WTC11 (cell line): Measurements from ENCODE around the gene HDAC8. TPM values are rescaled to one million over a fixed set of nuclear protein-coding genes. Genes with fewer than 3 reads are reported as not detected.

Source experiments
- ATAC-seq: fragments of 200-7000 bp; cut with Tn5 transposase; 2 replicates; pipeline ENCODE4 v1.10.0; 2021; ENCODE audit warnings: mild to moderate bottlenecking, moderate library complexity
- CTCF ChIA-PET: fragments of 300-600 bp; sonication (Branson Sonifier 250); formaldehyde crosslinking; loops from one replicate; lab custom pipeline; 2021; ENCODE audit warnings: antibody characterized with exemption; lab: Charles Lee
- POLR2A ChIA-PET: fragments of 350-600 bp; sonication (Branson Sonifier 250); formaldehyde crosslinking; loops from one replicate; lab custom pipeline; 2021; ENCODE audit warnings: antibody characterized with exemption; lab: Charles Lee
- DNase-seq: peaks from one replicate; pipeline ENCODE4 v3.0.0; 2021; ENCODE audit warnings: low spot score
- H3K27ac Mint-ChIP-seq: 2 replicates; pipeline ENCODE4 v1.8.0; 2021; ENCODE audit warnings: mixed read lengths
- H3K27me3 Mint-ChIP-seq: 2 replicates; pipeline ENCODE4 v1.8.0; 2021; ENCODE audit warnings: low read depth, mild to moderate bottlenecking, moderate library complexity, mixed read lengths
- H3K36me3 Mint-ChIP-seq: 2 replicates; pipeline ENCODE4 v1.8.0; 2021; ENCODE audit warnings: mixed read lengths
- H3K4me1 Mint-ChIP-seq: 2 replicates; pipeline ENCODE4 v1.8.0; 2022; ENCODE audit warnings: mixed read lengths
- H3K4me3 Mint-ChIP-seq: 2 replicates; pipeline ENCODE4 v1.8.0; 2021; ENCODE audit warnings: mild to moderate bottlenecking, moderate library complexity, mixed read lengths
- H3K9me3 Mint-ChIP-seq: 2 replicates; pipeline ENCODE4 v1.8.0; 2021; ENCODE audit warnings: mixed read lengths
- AR ChIP-seq: fragments of 250-450 bp; sonication (Bioruptor Pico); IDR thresholded peaks from 2 replicates; pipeline ENCODE4 v1.9.0; 2021; ENCODE audit warnings: mild to moderate bottlenecking
- ATF2 ChIP-seq: sonication (generic); formaldehyde crosslinking; IDR thresholded peaks from 2 replicates; pipeline ENCODE4 v1.8.1; 2022; ENCODE audit warnings: low read depth, missing genetic modification reagents, borderline replicate concordance
- E2F5 ChIP-seq: sonication (generic); formaldehyde crosslinking; IDR thresholded peaks from 2 replicates; pipeline ENCODE4 v1.8.1; 2022; ENCODE audit warnings: mild to moderate bottlenecking, moderate library complexity, missing genetic modification reagents
- ERG ChIP-seq: fragments of 250-450 bp; sonication (Bioruptor Pico); IDR thresholded peaks from 2 replicates; pipeline ENCODE4 v1.8.0; 2021; ENCODE audit warnings: mild to moderate bottlenecking
- GRHL2 ChIP-seq: fragments of 250-450 bp; sonication (Bioruptor Pico); IDR thresholded peaks from 2 replicates; pipeline ENCODE4 v1.8.0; 2022; ENCODE audit warnings: mild to moderate bottlenecking, moderate library complexity; ENCODE audit not compliant: insufficient replicate concordance, severe bottlenecking
- GTF2I ChIP-seq: fragments of 250-450 bp; sonication (Bioruptor Pico); conservative IDR thresholded peaks from 2 replicates; pipeline ENCODE4 v1.4.0; 2021; ENCODE audit warnings: mild to moderate bottlenecking
- IRF2 ChIP-seq: sonication (generic); formaldehyde crosslinking; IDR thresholded peaks from 2 replicates; pipeline ENCODE4 v1.8.0; 2022; ENCODE audit warnings: low read depth, missing genetic modification reagents, borderline replicate concordance
- JAZF1 ChIP-seq: fragments of 250-450 bp; sonication (Bioruptor Pico); IDR thresholded peaks from 2 replicates; pipeline ENCODE4 v1.9.0; 2021; ENCODE audit warnings: moderate library complexity, mild to moderate bottlenecking, inconsistent platforms
- MAX ChIP-seq: sonication (generic); formaldehyde crosslinking; IDR thresholded peaks from 2 replicates; pipeline ENCODE4 v1.8.0; 2022; ENCODE audit warnings: mild to moderate bottlenecking, missing genetic modification reagents
- OVOL2 ChIP-seq: fragments of 250-450 bp; sonication (Bioruptor Pico); IDR thresholded peaks from 2 replicates; pipeline ENCODE4 v1.9.0; 2021; ENCODE audit warnings: mild to moderate bottlenecking, borderline replicate concordance
- PREB ChIP-seq: sonication (generic); formaldehyde crosslinking; IDR thresholded peaks from 2 replicates; pipeline ENCODE4 v1.8.1; 2022; ENCODE audit warnings: mild to moderate bottlenecking, missing genetic modification reagents, moderate library complexity, borderline replicate concordance
- PRRX2 ChIP-seq: fragments of 250-450 bp; sonication (Bioruptor Pico); IDR thresholded peaks from 2 replicates; pipeline ENCODE4 v1.8.0; 2021; ENCODE audit warnings: mild to moderate bottlenecking
- SMAD3 ChIP-seq: sonication (generic); formaldehyde crosslinking; IDR thresholded peaks from 2 replicates; pipeline ENCODE4 v1.8.0; 2022; ENCODE audit warnings: missing genetic modification reagents, mild to moderate bottlenecking, borderline replicate concordance
- TEAD4 ChIP-seq: sonication (generic); formaldehyde crosslinking; IDR thresholded peaks from 2 replicates; pipeline ENCODE4 v1.8.0; 2022; ENCODE audit warnings: mild to moderate bottlenecking, missing genetic modification reagents
- USF1 ChIP-seq: sonication (generic); formaldehyde crosslinking; IDR thresholded peaks from 2 replicates; pipeline ENCODE4 v1.8.0; 2022; ENCODE audit warnings: mild to moderate bottlenecking, missing genetic modification reagents
- USF2 ChIP-seq: sonication (generic); formaldehyde crosslinking; IDR thresholded peaks from 2 replicates; pipeline ENCODE4 v1.8.1; 2023; ENCODE audit warnings: mild to moderate bottlenecking, missing genetic modification reagents, moderate library complexity
- ZBTB21 ChIP-seq: sonication (generic); formaldehyde crosslinking; IDR thresholded peaks from 2 replicates; pipeline ENCODE4 v1.8.1; 2023; ENCODE audit warnings: mild to moderate bottlenecking, missing genetic modification reagents, borderline replicate concordance
- ZNF263 ChIP-seq: sonication (generic); formaldehyde crosslinking; IDR thresholded peaks from 2 replicates; pipeline ENCODE4 v1.8.1; 2022; ENCODE audit warnings: low read depth, mild to moderate bottlenecking, moderate library complexity, missing genetic modification reagents
- ZNF317 ChIP-seq: sonication (generic); formaldehyde crosslinking; IDR thresholded peaks from 2 replicates; pipeline ENCODE4 v1.8.1; 2023; ENCODE audit warnings: low read depth, mild to moderate bottlenecking, moderate library complexity, missing genetic modification reagents, borderline replicate concordance
- ZSCAN18 ChIP-seq: fragments of 250-450 bp; sonication (Bioruptor Pico); IDR thresholded peaks from 2 replicates; pipeline ENCODE4 v2.1.2; 2022; ENCODE audit warnings: mild to moderate bottlenecking, moderate library complexity
- total RNA-seq: library from RNA; stranded (reverse); gene quantifications from 3 replicates; pipeline ENCODE4 v1.2.3, GENCODE V29; 2021

Gene HDAC8
- total RNA-seq, 1 experiment from 2014 or later = 22.5 TPM

GRCh38 chrX:72367516-72367915 is 205.1 kb downstream of the HDAC8 start:
- no peaks in the 10 kb centered on the region for H3K36me3 Mint-ChIP-seq
- no peak overlapping the region for H3K27ac Mint-ChIP-seq
- H3K4me1 Mint-ChIP-seq = peaks cover 18% of the 10 kb centered on the region
- TF ChIP-seq AR (CRISPR knock-in tag) = no peak
- TF ChIP-seq GTF2I (CRISPR knock-in tag) = no peak
- no peak for TF ChIP-seq SMAD3 (CRISPR knock-in tag)
- no peak for TF ChIP-seq TEAD4
- TF ChIP-seq ZSCAN18 (CRISPR knock-in tag) = no peak
- no peak for TF ChIP-seq ERG (CRISPR knock-in tag)
- TF ChIP-seq PRRX2 (CRISPR knock-in tag) = no peak
- no peak for TF ChIP-seq JAZF1 (CRISPR knock-in tag)
- no peak for TF ChIP-seq MAX (CRISPR knock-in tag)
- no peak for TF ChIP-seq ZBTB21 (CRISPR knock-in tag)
- TF ChIP-seq OVOL2 (CRISPR knock-in tag) = no peak
- no peak for TF ChIP-seq E2F5 (CRISPR knock-in tag)
- TF ChIP-seq ZNF263 (CRISPR knock-in tag) = no peak
- no peak for TF ChIP-seq PREB (CRISPR knock-in tag)
- TF ChIP-seq USF2 (CRISPR knock-in tag) = no peak
- TF ChIP-seq ZNF317 = no peak
- no peak for TF ChIP-seq IRF2 (CRISPR knock-in tag)
- no peak for TF ChIP-seq ATF2 (CRISPR knock-in tag)
- no peak for TF ChIP-seq GRHL2 (CRISPR knock-in tag)
- TF ChIP-seq USF1 (CRISPR knock-in tag) = no peak
- no peaks in the 10 kb centered on the region; the same call in 1 of the 2 replicates for H3K27me3 Mint-ChIP-seq
- POLR2A ChIA-PET = no interaction called here
- H3K4me3 Mint-ChIP-seq = no peak overlapping the region
- ATAC-seq (no peak), DNase-seq (no peak)
- CTCF ChIA-PET = interaction anchor here (1.0 kb wide), 1 partner anchor 70 kb away, joined by 3 read pairs; no protein-coding TSS in a partner anchor
- H3K9me3 Mint-ChIP-seq = no peaks in the 10 kb centered on the region
